K562 (cell line): ENCODE data around the gene CDX1. TPM values are rescaled to one million over a fixed set of nuclear protein-coding genes. Genes with fewer than 3 reads are reported as not detected.

ENCODE experiments used
- ATAC-seq: fragments of 200-7000 bp; cut with Tn5 transposase; 3 replicates; pipeline ENCODE4 v1.9.1; 2020; ENCODE audit warnings: moderate library complexity
- BruUV-seq: library from RNA; stranded (reverse); fragments of 400-500 nt; replicated peaks from 2 replicates; lab custom pipeline; 2021; lab: Mats Ljungman, UMichigan
- CTCF ChIA-PET: fragments of 300-600 bp; formaldehyde crosslinking; extraction: SDS; loops from one replicate; lab custom pipeline; 2021; ENCODE audit warnings: low intra/inter-chr PET ratio; lab: Yijun Ruan, JAX
- POLR2A ChIA-PET: fragments of 300-600, 350-650 bp; sonication (Branson Sonifier 250); formaldehyde crosslinking; extraction: SDS; loops from one replicate; lab custom pipeline; 2021; ENCODE audit warnings: antibody characterized with exemption, inconsistent platforms; lab: Yijun Ruan, JAX
- DNase-seq, 4 experiments: peaks; one replicate each; pipeline versions ENCODE4 v3.0.0 to v3.0.0-alpha.2; 2011 to 2018; ENCODE audit warnings: low spot score in 3 of 4, mixed read lengths in 3 of 4; ENCODE audit errors: extremely low read depth in 1 of 4
- FAIRE-seq: peaks from 2 replicates; lab custom pipeline; 2011; peaks lifted over from hg19 to GRCh38; lab: Jason Lieb, UNC
- H2AFZ ChIP-seq: 2 replicates; pipeline ENCODE4 v1.6.0; 2011; ENCODE audit warnings: low read depth, low read length, control low read depth, inconsistent platforms
- H3K27ac ChIP-seq: fragments of 200-600 bp; 3 replicates; pipeline ENCODE4 v1.8.0; 2011; ENCODE audit warnings: low read depth, mild to moderate bottlenecking, control low read depth, inconsistent platforms, low read length, moderate library complexity, mixed read lengths; ENCODE audit errors: extremely low read depth
- H3K27me3 ChIP-seq, 2 experiments: fragments of 300-600 bp in 1 of 2; 2 replicates in 1 of 2; 3 replicates in 1 of 2; pipeline versions ENCODE4 v1.6.0 to v1.8.0; 2011; ENCODE audit warnings: inconsistent platforms in 2 of 2, low read length in 2 of 2, mild to moderate bottlenecking in 1 of 2, mixed read lengths in 1 of 2, moderate library complexity in 1 of 2; ENCODE audit not compliant: control insufficient read depth in 2 of 2, insufficient read depth in 2 of 2
- H3K36me3 ChIP-seq: fragments of 300-600 bp; 3 replicates; pipeline ENCODE4 v1.8.0; 2011; ENCODE audit warnings: mild to moderate bottlenecking, low read length, inconsistent platforms; ENCODE audit not compliant: control insufficient read depth, insufficient read depth
- H3K4me1 ChIP-seq, 2 experiments: fragments of 200-600 bp in 1 of 2; replicated peaks in 1 of 2; 2 replicates in 1 of 2; 3 replicates in 1 of 2; pipeline versions ENCODE4 v1.5.1 to v1.8.0; 2011; ENCODE audit warnings: inconsistent platforms in 2 of 2, low read length in 2 of 2, mild to moderate bottlenecking in 1 of 2, mixed read lengths in 1 of 2, moderate library complexity in 1 of 2; ENCODE audit not compliant: control insufficient read depth in 2 of 2, insufficient read depth in 2 of 2
- H3K4me2 ChIP-seq: 2 replicates; pipeline ENCODE4 v1.6.1; 2011; ENCODE audit warnings: low read length, control low read depth, inconsistent platforms, mixed read lengths; ENCODE audit not compliant: insufficient read depth
- H3K4me3 ChIP-seq: fragments of 200-600 bp; sonication (generic), shearing (Covaris generic); 2 replicates; pipeline ENCODE4 v1.5.1; 2016; ENCODE audit warnings: control low read depth, inconsistent platforms
- H3K79me2 ChIP-seq: fragments of 200-600 bp; 3 replicates; pipeline ENCODE4 v1.8.0; 2011; ENCODE audit warnings: low read length, inconsistent platforms; ENCODE audit not compliant: control insufficient read depth, insufficient read depth
- H3K9ac ChIP-seq, 2 experiments: 2 replicates each; pipeline versions ENCODE4 v1.6.0 to v1.6.1; 2011; ENCODE audit warnings: low read depth in 2 of 2, low read length in 2 of 2, control low read depth in 1 of 2, inconsistent platforms in 1 of 2, mild to moderate bottlenecking in 1 of 2, mixed read lengths in 1 of 2; ENCODE audit not compliant: insufficient read depth in 1 of 2
- H3K9me1 ChIP-seq: one replicate; pipeline ENCODE4 v1.6.0; 2011; ENCODE audit warnings: inconsistent platforms, mild to moderate bottlenecking, low read length, moderate library complexity; ENCODE audit not compliant: control insufficient read depth, insufficient read depth
- H3K9me3 ChIP-seq: replicated peaks from 2 replicates; pipeline ENCODE4 v1.5.1; 2011; ENCODE audit warnings: low read depth, low read length, inconsistent platforms; ENCODE audit not compliant: control insufficient read depth, insufficient read depth
- H4K20me1 ChIP-seq: replicated peaks from 2 replicates; pipeline ENCODE4 v1.6.1; 2011; ENCODE audit warnings: low read length, inconsistent platforms, mixed read lengths; ENCODE audit not compliant: control insufficient read depth, insufficient read depth
- DDX20 ChIP-seq: fragments of 450-650 bp; IDR thresholded peaks from 2 replicates; pipeline ENCODE4 v1.6.1; 2016; ENCODE audit warnings: missing genetic modification characterization, low read depth, mild to moderate bottlenecking, missing compliant biosample characterization, moderate library complexity
- E2F3 ChIP-seq: fragments of 250-450 bp; sonication (Bioruptor Pico); IDR thresholded peaks from 2 replicates; pipeline ENCODE4 v1.4.0; 2020; ENCODE audit warnings: mild to moderate bottlenecking
- HIVEP1 ChIP-seq: fragments of 250-450 bp; sonication (Bioruptor Pico); IDR thresholded peaks from 2 replicates; pipeline ENCODE4 v1.4.0; 2020; ENCODE audit warnings: mild to moderate bottlenecking
- HNRNPK ChIP-seq: fragments of 200-400 bp; formaldehyde crosslinking; IDR thresholded peaks from one replicate; pipeline ENCODE4 v1.6.1; 2018; ENCODE audit warnings: mild to moderate bottlenecking, low read depth, low read length; ENCODE audit not compliant: poor library complexity, severe bottlenecking
- HNRNPL ChIP-seq: fragments of 200-400 bp; formaldehyde crosslinking; IDR thresholded peaks from 2 replicates; pipeline ENCODE4 v1.6.1; 2017; ENCODE audit warnings: low read depth, mild to moderate bottlenecking, low read length
- MTA2 ChIP-seq: fragments of 450-650 bp; IDR thresholded peaks from 2 replicates; pipeline ENCODE4 v1.6.1; 2016; ENCODE audit warnings: low read depth
- NFIX ChIP-seq: fragments of 250-450 bp; sonication (Bioruptor Pico); IDR thresholded peaks from 2 replicates; pipeline ENCODE4 v1.4.0; 2020; ENCODE audit warnings: low read depth, mild to moderate bottlenecking, moderate library complexity
- NFXL1 ChIP-seq: fragments of 450-650 bp; formaldehyde crosslinking; IDR thresholded peaks from 2 replicates; pipeline ENCODE4 v1.4.0; 2021; ENCODE audit warnings: mild to moderate bottlenecking
- SIN3B ChIP-seq: fragments of 450-650 bp; IDR thresholded peaks from 2 replicates; pipeline ENCODE4 v1.6.1; 2017; ENCODE audit warnings: low read depth, mild to moderate bottlenecking, moderate library complexity
- XRCC5 ChIP-seq: fragments of 200-400 bp; formaldehyde crosslinking; IDR thresholded peaks from 2 replicates; pipeline ENCODE4 v1.6.1; 2017; ENCODE audit warnings: low read depth, mild to moderate bottlenecking, low read length
- ZBTB7A ChIP-seq: IDR thresholded peaks from 2 replicates; pipeline ENCODE4 v1.6.1; 2011; ENCODE audit warnings: low read depth, mild to moderate bottlenecking, low read length, moderate library complexity, borderline replicate concordance; ENCODE audit not compliant: control insufficient read depth
- ZNF324 ChIP-seq: fragments of 250-450 bp; sonication (Bioruptor Pico); IDR thresholded peaks from 2 replicates; pipeline ENCODE4 v1.4.0; 2020; ENCODE audit warnings: mild to moderate bottlenecking
- WGBS: fragments of 100-300 bp; shearing (Covaris generic); methylation state at CpG from one replicate; pipeline ENCODE4 v1.1.6; 2016; ENCODE audit warnings: low coverage, mixed read lengths; ENCODE audit not compliant: insufficient coverage; ENCODE audit errors: missing lambda C conversion rate; 5-methylcytosine and 5-hydroxymethylcytosine counted together
- in situ Hi-C: fragments of 300-500 bp; cut with MboI; formaldehyde crosslinking; loops from 4 replicates; pipeline ENCODE4 v1.15.0; 2018; ENCODE audit warnings: inconsistent platforms, mixed read lengths
- intact Hi-C: fragments of 100-400 bp; cut with micrococcal nuclease; formaldehyde crosslinking; loops from 2 replicates; pipeline ENCODE4 v1.14.2; 2022
- polyA plus RNA-seq, 8 experiments: library from polyadenylated mRNA; depleted of rRNA in 4 of 8; stranded (reverse) in 5 of 8; unstranded in 3 of 8; fragments of >200 nt; fragmentation: Nextera tagmentation in 2 of 8; fragmentation: Illumina TruSeq in 1 of 8; extraction: Ambion mirVana in 2 of 8; extraction: Trizol in 1 of 8; gene quantifications; 2 replicates each; pipeline versions ENCODE4 v1.2.1 to v1.2.3, GENCODE V29; 2011 to 2014; ENCODE audit warnings: inconsistent platforms in 1 of 8, missing spikeins in 1 of 8
- total RNA-seq, 7 experiments: library from RNA; depleted of rRNA in 6 of 7; stranded (reverse); fragments of >200 nt in 6 of 7; fragmentation: Illumina TruSeq in 2 of 7; extraction: Trizol in 2 of 7; gene quantifications; 2 replicates each; pipeline versions ENCODE4 v1.2.1 to v1.2.3, GENCODE V29; 2011 to 2021; ENCODE audit warnings: low replicate concordance in 1 of 7

CDX1 gene
- total and polyA plus RNA-seq, 9 of the 15 experiments (the other 6 are each of a cell fraction or from before 2014, with no cell fraction given): 0.06 to 0.16 TPM; not detected in 7

DNA sequence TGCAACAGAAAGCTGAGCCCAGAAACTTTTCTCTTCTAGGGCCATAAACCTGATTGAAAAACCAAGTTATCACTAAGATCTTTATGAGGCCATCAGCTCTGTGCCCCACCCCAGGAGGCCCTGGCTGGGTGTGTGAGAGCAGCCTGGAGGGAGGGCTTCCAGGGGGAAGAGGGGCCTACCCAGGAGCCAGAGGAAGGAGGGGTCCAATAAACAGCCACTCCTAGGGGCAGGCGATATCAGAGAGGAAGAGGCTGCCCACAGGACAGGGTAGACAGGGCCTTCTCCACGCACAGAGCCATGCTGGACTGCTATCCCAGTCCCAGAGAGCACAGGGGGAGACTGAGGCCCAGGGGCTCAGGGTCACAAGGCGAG, 4.5 kb upstream of the CDX1 start:
- Histone ChIP-seq H3K36me3 (no peaks in the 10 kb centered on the region), H3K9me1 (no peaks in the 10 kb centered on the region), H2AFZ (no peak overlapping the region), H3K4me1 (peaks cover 19 to 22% of the 10 kb centered on the region in 2 experiments; a peak in 4 of 5 replicates), H3K9ac (peak overlapping the region in 1 of 2 experiments; percentile 42; a peak in 2 of 4 replicates), H3K4me3 (no peak overlapping the region), H3K9me3 (no peaks in the 10 kb centered on the region), H3K27me3 (peaks cover 0 to 7% of the 10 kb centered on the region in 2 experiments; a peak in 1 of 5 replicates), H3K27ac (no peak overlapping the region), H3K79me2 (no peaks in the 10 kb centered on the region), H3K4me2 (no peak overlapping the region), H4K20me1 (no peaks in the 10 kb centered on the region; the same call in 1 of the 2 replicates)
- intact Hi-C loops: no loop called here
- CTCF ChIA-PET: interaction anchor here (1.5 to 3.4 kb wide), 6 partner anchors 12 to 274 kb away, joined by 5 to 25 read pairs (median 11); no protein-coding TSS in a partner anchor
- 49% methylated on average over 3 of the region's 3 CpGs for WGBS
- BruUV-seq: no TSS peak
- no peak for ATAC-seq
- FAIRE-seq: no peak
- no peak for DNase-seq
- in situ Hi-C loops: no loop called here
- POLR2A ChIA-PET: interaction anchor here (0.6 kb wide), 1 partner anchor 106 kb away, joined by 3 read pairs; no protein-coding TSS in a partner anchor
- no peak for TF ChIP-seq SIN3B
- TF ChIP-seq HIVEP1 (CRISPR knock-in tag): no peak
- TF ChIP-seq DDX20 (tag): no peak
- TF ChIP-seq E2F3 (CRISPR knock-in tag): no peak
- TF ChIP-seq HNRNPL: no peak
- TF ChIP-seq ZBTB7A: no peak
- no peak for TF ChIP-seq ZNF324 (CRISPR knock-in tag)
- TF ChIP-seq NFXL1 (CRISPR knock-in tag): no peak
- no peak for TF ChIP-seq MTA2
- TF ChIP-seq XRCC5: no peak
- no peak for TF ChIP-seq NFIX (CRISPR knock-in tag)
- no peak for TF ChIP-seq HNRNPK
- TF ChIP-seq, all 486 proteins: peak for 0
